Hepatocyte (in vitro differentiated cells): Measurements from ENCODE around the gene NDC1. TPM values are rescaled to one million over a fixed set of nuclear protein-coding genes. Genes with fewer than 3 reads are reported as not detected.

ENCODE experiments used
- DNase-seq: peaks from one replicate; pipeline ENCODE4 v3.0.0-alpha.2; 2016; ENCODE audit warnings: low spot score
- H2AFZ ChIP-seq: fragments of 200-600 bp; sonication (generic); 2 replicates; pipeline ENCODE4 v1.6.0; 2016; ENCODE audit warnings: antibody characterized with exemption, mild to moderate bottlenecking
- H3K27ac ChIP-seq: fragments of 200-600 bp; sonication (generic); 2 replicates; pipeline ENCODE4 v1.5.1; 2016; ENCODE audit warnings: mild to moderate bottlenecking
- H3K27me3 ChIP-seq: fragments of 200-600 bp; sonication (generic); 2 replicates; pipeline ENCODE4 v1.6.1; 2016
- H3K36me3 ChIP-seq: fragments of 200-600 bp; sonication (generic); replicated peaks from 2 replicates; pipeline ENCODE4 v1.5.1; 2016; ENCODE audit warnings: low read depth; ENCODE audit not compliant: insufficient read depth
- H3K4me1 ChIP-seq: fragments of 200-600 bp; sonication (generic); 2 replicates; pipeline ENCODE4 v1.5.1; 2016; ENCODE audit warnings: mild to moderate bottlenecking, moderate library complexity; ENCODE audit not compliant: insufficient read depth
- H3K4me2 ChIP-seq: fragments of 200-600 bp; sonication (generic); 2 replicates; pipeline ENCODE4 v1.6.0; 2016
- H3K4me3 ChIP-seq: fragments of 200-600 bp; sonication (generic); 2 replicates; pipeline ENCODE4 v1.5.1; 2016; ENCODE audit warnings: mild to moderate bottlenecking
- H3K79me2 ChIP-seq: fragments of 200-600 bp; sonication (generic); 2 replicates; pipeline ENCODE4 v1.6.0; 2017; ENCODE audit warnings: mild to moderate bottlenecking
- H3K9me2 ChIP-seq: fragments of 200-600 bp; sonication (generic); replicated peaks from 2 replicates; pipeline ENCODE4 v1.6.0; 2017; ENCODE audit warnings: mild to moderate bottlenecking; ENCODE audit not compliant: insufficient read depth
- H3K9me3 ChIP-seq: fragments of 200-600 bp; sonication (generic); 2 replicates; pipeline ENCODE4 v1.5.1; 2016; ENCODE audit warnings: low read depth, mild to moderate bottlenecking
- H4K20me1 ChIP-seq: fragments of 200-600 bp; sonication (generic); 2 replicates; pipeline ENCODE4 v1.6.0; 2016; ENCODE audit warnings: mild to moderate bottlenecking; ENCODE audit not compliant: insufficient read depth, poor library complexity, severe bottlenecking
- EZH2 ChIP-seq: fragments of 200-600 bp; sonication (generic); IDR thresholded peaks from 2 replicates; pipeline ENCODE4 v1.6.1; 2016; ENCODE audit warnings: antibody characterized with exemption, mild to moderate bottlenecking, borderline replicate concordance
- EZH2phosphoT487 ChIP-seq: fragments of 200-600 bp; sonication (generic); IDR thresholded peaks from one replicate; pipeline ENCODE4 v1.6.1; 2018; ENCODE audit warnings: antibody characterized with exemption, mild to moderate bottlenecking, low read depth, moderate library complexity; ENCODE audit not compliant: unreplicated experiment, severe bottlenecking
- WGBS: methylation state at CpG from one replicate; pipeline ENCODE4 v1.1.6; 2016; ENCODE audit warnings: low lambda C conversion rate; ENCODE audit errors: missing lambda C conversion rate; 5-methylcytosine and 5-hydroxymethylcytosine counted together
- polyA plus RNA-seq: library from polyadenylated mRNA; unstranded; fragments of >200 nt; fragmentation: Nextera tagmentation; extraction: Ambion mirVana; gene quantifications from 2 replicates; pipeline ENCODE4 v1.2.1, GENCODE V29; 2016
- total RNA-seq: library from RNA; depleted of rRNA; stranded (reverse); fragments of >200 nt; gene quantifications from 2 replicates; pipeline ENCODE4 v1.2.3, GENCODE V29; 2014
- TF ChIP-seq, protein P1 (sequence below): fragments of 200-600 bp; sonication (generic); IDR thresholded peaks from 2 replicates; pipeline ENCODE4 v1.5.1; 2016; ENCODE audit warnings: antibody characterized with exemption, mild to moderate bottlenecking; ENCODE audit not compliant: poor library complexity

The NDC1 gene
- total and polyA plus RNA-seq, 2 experiments from 2014 or later, result 7.8 to 23.1 TPM

GRCh38 chr1:53727461-53728092 is 110.5 kb downstream of the NDC1 start:
- Histone ChIP-seq H4K20me1 (no peaks in the 10 kb centered on the region), H3K9me3 (no peaks in the 10 kb centered on the region), H3K4me3 (no peak overlapping the region), H3K27ac (no peak overlapping the region), H3K79me2 (no peaks in the 10 kb centered on the region), H3K4me1 (peaks cover 10% of the 10 kb centered on the region), H3K4me2 (no peak overlapping the region), H3K36me3 (no peaks in the 10 kb centered on the region), H3K9me2 (no peaks in the 10 kb centered on the region), H2AFZ (no peak overlapping the region), H3K27me3 (peaks cover 10% of the 10 kb centered on the region)
- no peak for DNase-seq
- TF ChIP-seq EZH2, result no peak
- TF ChIP-seq, protein P1, sequence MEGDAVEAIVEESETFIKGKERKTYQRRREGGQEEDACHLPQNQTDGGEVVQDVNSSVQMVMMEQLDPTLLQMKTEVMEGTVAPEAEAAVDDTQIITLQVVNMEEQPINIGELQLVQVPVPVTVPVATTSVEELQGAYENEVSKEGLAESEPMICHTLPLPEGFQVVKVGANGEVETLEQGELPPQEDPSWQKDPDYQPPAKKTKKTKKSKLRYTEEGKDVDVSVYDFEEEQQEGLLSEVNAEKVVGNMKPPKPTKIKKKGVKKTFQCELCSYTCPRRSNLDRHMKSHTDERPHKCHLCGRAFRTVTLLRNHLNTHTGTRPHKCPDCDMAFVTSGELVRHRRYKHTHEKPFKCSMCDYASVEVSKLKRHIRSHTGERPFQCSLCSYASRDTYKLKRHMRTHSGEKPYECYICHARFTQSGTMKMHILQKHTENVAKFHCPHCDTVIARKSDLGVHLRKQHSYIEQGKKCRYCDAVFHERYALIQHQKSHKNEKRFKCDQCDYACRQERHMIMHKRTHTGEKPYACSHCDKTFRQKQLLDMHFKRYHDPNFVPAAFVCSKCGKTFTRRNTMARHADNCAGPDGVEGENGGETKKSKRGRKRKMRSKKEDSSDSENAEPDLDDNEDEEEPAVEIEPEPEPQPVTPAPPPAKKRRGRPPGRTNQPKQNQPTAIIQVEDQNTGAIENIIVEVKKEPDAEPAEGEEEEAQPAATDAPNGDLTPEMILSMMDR, result no peak
- WGBS, result 94% methylated on average over 7 of the region's 7 CpGs

DNA sequence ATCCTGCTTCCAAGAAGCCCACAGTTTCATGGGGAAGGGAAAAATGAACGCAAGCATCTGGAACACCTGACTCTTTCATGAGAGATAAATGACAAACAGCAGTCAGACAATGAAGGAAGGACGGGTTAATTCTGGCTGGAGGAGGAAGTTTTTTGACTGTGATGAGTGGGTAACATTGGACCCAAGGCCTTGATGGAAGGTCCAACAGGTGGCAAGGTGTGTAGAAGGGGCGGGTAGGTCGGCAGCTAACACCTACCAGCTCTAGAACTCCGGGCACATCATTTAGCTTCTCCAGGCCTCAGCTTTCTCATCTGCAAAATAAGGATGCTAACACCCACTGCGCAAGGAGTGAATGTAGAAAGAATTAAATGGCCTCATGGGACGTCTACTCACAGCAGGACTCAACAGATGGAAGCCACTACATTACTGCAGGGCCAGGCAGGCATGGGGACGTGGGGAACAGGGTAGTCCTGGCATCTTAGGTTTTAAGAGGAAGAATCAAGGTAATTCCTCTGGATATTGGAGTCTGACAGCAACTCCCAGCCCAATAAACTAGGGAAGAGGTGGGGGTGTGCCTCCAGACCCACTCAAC is 112.0 kb downstream of the NDC1 start:
- Histone ChIP-seq H3K4me2 (no peak overlapping the region), H3K27ac (no peak overlapping the region), H3K4me3 (no peak overlapping the region), H2AFZ (no peak overlapping the region), H3K36me3 (no peaks in the 10 kb centered on the region), H3K9me3 (no peaks in the 10 kb centered on the region), H4K20me1 (no peaks in the 10 kb centered on the region), H3K4me1 (peaks cover 10% of the 10 kb centered on the region), H3K79me2 (no peaks in the 10 kb centered on the region), H3K27me3 (peaks cover 10% of the 10 kb centered on the region), H3K9me2 (no peaks in the 10 kb centered on the region)
- no peak for DNase-seq
- 94% methylated on average over 8 of the region's 8 CpGs for WGBS
- TF ChIP-seq EZH2 (no peak), EZH2phosphoT487 (no peak)
- TF ChIP-seq, protein P1, result no peak

GRCh38 chr1:53725238-53725689 is 112.8 kb downstream of the NDC1 start:
- DNase-seq, result peak; percentile 55
- no peak overlapping the region for H3K4me3 ChIP-seq
- no peak for TF ChIP-seq EZH2phosphoT487
- TF ChIP-seq, protein P1, result peak; percentile 24
- H3K4me2 ChIP-seq, result no peak overlapping the region
- H3K9me3 ChIP-seq, result no peaks in the 10 kb centered on the region
- WGBS, result 44% methylated on average over 6 of the region's 6 CpGs
- peaks cover 6% of the 10 kb centered on the region for H3K27me3 ChIP-seq
- H3K4me1 ChIP-seq, result peaks cover 10% of the 10 kb centered on the region
- H3K9me2 ChIP-seq, result no peaks in the 10 kb centered on the region
- H3K36me3 ChIP-seq, result no peaks in the 10 kb centered on the region
- no peaks in the 10 kb centered on the region for H3K79me2 ChIP-seq
- no peak overlapping the region for H2AFZ ChIP-seq
- no peak overlapping the region for H3K27ac ChIP-seq
- no peaks in the 10 kb centered on the region for H4K20me1 ChIP-seq
